Upper lobe of right lung (tissue), 1 donor: Measurements from ENCODE around the gene HTRA1. TPM values are rescaled to one million over a fixed set of nuclear protein-coding genes. Genes with fewer than 3 reads are reported as not detected.

ENCODE experiments used
- ATAC-seq: fragments of 200-7000 bp; cut with Tn5 transposase; one replicate; pipeline ENCODE4 v1.9.1; 2020; ENCODE audit warnings: mild to moderate bottlenecking, moderate library complexity
- DNase-seq: peaks from one replicate; pipeline ENCODE4 v3.0.0-alpha.2; 2020
- H3K27ac ChIP-seq: fragments of 200-600 bp; one replicate; pipeline ENCODE4 v1.8.0; 2022
- H3K27me3 ChIP-seq: fragments of 200-600 bp; one replicate; pipeline ENCODE4 v1.8.0; 2022; ENCODE audit warnings: mild to moderate bottlenecking
- H3K36me3 ChIP-seq: fragments of 200-600 bp; one replicate; pipeline ENCODE4 v1.8.0; 2022
- H3K4me1 ChIP-seq: fragments of 200-600 bp; one replicate; pipeline ENCODE4 v1.8.0; 2022
- H3K4me3 ChIP-seq: fragments of 200-600 bp; one replicate; pipeline ENCODE4 v1.8.0; 2022; ENCODE audit warnings: mild to moderate bottlenecking
- H3K9me3 ChIP-seq: fragments of 200-600 bp; one replicate; pipeline ENCODE4 v1.8.0; 2022
- CTCF ChIP-seq: fragments of 200-600 bp; IDR thresholded peaks from one replicate; pipeline ENCODE4 v1.8.0; 2022; ENCODE audit warnings: antibody characterized with exemption
- intact Hi-C: fragments of 100-400 bp; cut with DNase I; formaldehyde crosslinking; loops from one replicate; pipeline ENCODE4 v1.11.0; 2022
- total RNA-seq: library from RNA; stranded (reverse); fragmentation: NEBNext Ultra II Directional; extraction: Animal tissue kit (Norgen Biotek cat#: 25700); gene quantifications from one replicate; pipeline ENCODE4 v1.2.1, GENCODE V29; 2021
- donor health status: DM: no; HTN: yes; CAD: no; lungs with severe emphysema.

HTRA1 gene
- total RNA-seq, 1 donor from 2014 or later: 83.8 TPM

DNA sequence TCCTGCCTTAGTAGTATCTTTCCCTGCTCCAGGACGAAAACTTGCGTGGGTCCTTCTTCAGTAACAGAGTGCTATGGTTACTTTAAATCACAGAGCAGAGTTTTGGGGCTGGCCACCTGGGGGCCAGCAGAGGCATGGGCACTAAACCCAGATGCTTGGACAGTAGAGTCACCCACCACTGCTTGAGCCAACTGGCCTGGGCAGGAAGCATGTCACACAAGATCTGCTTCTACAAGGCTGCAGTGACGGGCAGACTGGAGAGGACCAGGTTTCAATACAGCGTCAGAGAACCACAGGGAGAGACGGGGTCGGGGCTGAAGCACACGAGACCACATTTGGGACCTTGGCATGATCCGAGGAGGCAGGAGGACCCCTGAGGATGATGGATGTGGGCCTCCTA lies 84.9 kb downstream of the HTRA1 start:
- ATAC-seq: no peak
- TF ChIP-seq CTCF: no peak
- DNase-seq: no peak

DNA sequence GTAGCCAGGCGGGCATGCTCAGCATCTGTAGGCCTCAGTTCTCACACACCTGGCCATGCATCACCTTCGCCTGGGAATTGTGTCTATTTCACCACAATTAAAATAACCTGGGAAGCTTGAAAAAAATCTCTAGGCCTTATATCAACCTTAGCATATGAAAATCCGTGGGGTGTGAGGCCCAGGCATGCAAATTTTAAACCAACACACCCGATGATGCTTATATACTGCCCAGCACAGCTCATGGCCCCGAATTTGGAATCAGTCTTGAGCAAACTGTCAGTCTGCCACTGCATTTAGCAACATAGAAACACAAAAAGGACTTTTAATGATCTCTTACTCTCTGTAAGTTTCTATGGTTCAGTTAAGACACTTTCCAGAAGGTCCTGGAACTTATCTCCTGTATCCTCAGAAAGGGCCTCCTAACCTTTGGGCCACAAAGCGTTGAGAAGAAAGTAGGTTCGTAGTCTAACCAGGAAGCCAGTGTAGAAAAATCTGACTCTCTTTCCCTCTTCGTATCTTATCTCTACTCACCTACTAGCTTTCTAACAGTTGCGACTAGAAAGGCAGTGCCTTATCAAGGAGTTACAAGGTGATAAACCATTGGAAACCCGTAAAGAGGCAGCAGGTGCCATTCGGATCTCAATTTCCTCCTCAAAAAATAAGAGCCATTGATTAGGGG lies 87.2 kb downstream of the HTRA1 start:
- H3K4me1 ChIP-seq: peaks cover 4% of the 10 kb centered on the region
- H3K27ac ChIP-seq: no peak overlapping the region
- no peaks in the 10 kb centered on the region for H3K9me3 ChIP-seq
- no peaks in the 10 kb centered on the region for H3K36me3 ChIP-seq
- H3K4me3 ChIP-seq: no peak overlapping the region
- TF ChIP-seq CTCF: no peak
- DNase-seq: no peak
- ATAC-seq: no peak
- H3K27me3 ChIP-seq: no peaks in the 10 kb centered on the region
- intact Hi-C loops: no loop called here

More for the DNA sequence above, 84.9 kb downstream of the HTRA1 start:
- no peak overlapping the region for H3K27ac ChIP-seq
- H3K36me3 ChIP-seq: no peaks in the 10 kb centered on the region
- intact Hi-C loops: no loop called here
- H3K9me3 ChIP-seq: no peaks in the 10 kb centered on the region
- H3K27me3 ChIP-seq: no peaks in the 10 kb centered on the region
- H3K4me3 ChIP-seq: no peak overlapping the region
- peaks cover 15% of the 10 kb centered on the region for H3K4me1 ChIP-seq

DNA sequence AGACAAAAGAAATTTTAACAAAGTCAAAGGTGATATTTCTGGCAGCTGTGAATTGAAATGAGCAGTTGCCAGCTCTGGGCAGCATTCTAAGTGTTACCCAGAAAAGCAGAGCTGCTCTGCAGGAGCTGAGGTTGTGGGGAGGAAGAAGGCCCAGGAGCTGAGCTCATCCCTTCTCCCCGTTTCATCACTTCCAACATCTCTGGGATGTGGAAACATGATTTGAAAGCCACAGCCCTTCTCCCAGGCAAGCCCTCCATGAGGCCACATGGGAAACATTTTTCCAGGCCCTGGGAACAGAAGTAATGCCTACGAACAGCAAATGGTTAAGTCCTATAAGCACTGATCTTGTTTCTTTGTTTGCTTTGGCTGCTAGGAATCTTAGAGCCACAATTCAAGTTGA lies 88.3 kb downstream of the HTRA1 start:
- no peak for TF ChIP-seq CTCF
- H3K36me3 ChIP-seq: no peaks in the 10 kb centered on the region
- H3K27ac ChIP-seq: no peak overlapping the region
- no peaks in the 10 kb centered on the region for H3K27me3 ChIP-seq
- DNase-seq (no peak), ATAC-seq (no peak)
- intact Hi-C loops: no loop called here
- H3K4me1 ChIP-seq: peaks cover 4% of the 10 kb centered on the region
- H3K9me3 ChIP-seq: no peaks in the 10 kb centered on the region
- no peak overlapping the region for H3K4me3 ChIP-seq

- H3K4me3 ChIP-seq: no peak overlapping the region
- peaks cover 4% of the 10 kb centered on the region for H3K4me1 ChIP-seq
- no peak for TF ChIP-seq CTCF
- DNase-seq: no peak
- H3K27ac ChIP-seq: no peak overlapping the region
- H3K27me3 ChIP-seq: no peaks in the 10 kb centered on the region
- no peaks in the 10 kb centered on the region for H3K36me3 ChIP-seq
- no peak for ATAC-seq
- intact Hi-C loops: no loop called here
- H3K9me3 ChIP-seq: no peaks in the 10 kb centered on the region
Observed at GRCh38 chr10:122550427-122550826, 89.1 kb downstream of the HTRA1 start.

- H3K36me3 ChIP-seq: no peaks in the 10 kb centered on the region
- no peak overlapping the region for H3K4me3 ChIP-seq
- no peaks in the 10 kb centered on the region for H3K27me3 ChIP-seq
- peaks cover 4% of the 10 kb centered on the region for H3K4me1 ChIP-seq
- DNase-seq (no peak), ATAC-seq (no peak)
- no peaks in the 10 kb centered on the region for H3K9me3 ChIP-seq
- intact Hi-C loops: no loop called here
- no peak overlapping the region for H3K27ac ChIP-seq
- TF ChIP-seq CTCF: no peak
Observed at GRCh38 chr10:122550983-122551382, 89.6 kb downstream of the HTRA1 start.

GRCh38 chr10:122551450-122551849 lies 90.1 kb downstream of the HTRA1 start:
- intact Hi-C loops: no loop called here
- Histone ChIP-seq H3K27ac (no peak overlapping the region), H3K4me1 (peaks cover 4% of the 10 kb centered on the region), H3K9me3 (no peaks in the 10 kb centered on the region), H3K27me3 (no peaks in the 10 kb centered on the region), H3K36me3 (no peaks in the 10 kb centered on the region), H3K4me3 (no peak overlapping the region)
- DNase-seq (no peak), ATAC-seq (no peak)
- TF ChIP-seq CTCF: no peak
